Skeletal muscle tissue (tissue), 4 donors: Measurements from ENCODE around the gene RBM42. TPM values are rescaled to one million over a fixed set of nuclear protein-coding genes. Genes with fewer than 3 reads are reported as not detected.
"Not testable (repeated sequence)": the region's sequence is repeated elsewhere in the genome, so short reads cannot be mapped to it uniquely, and the experiment has no call there.

Source experiments
- H3K27ac ChIP-seq: one replicate; pipeline ENCODE4 v1.7.0; 2013; ENCODE audit warnings: mild to moderate bottlenecking, low read depth, low read length, inconsistent platforms
- H3K27me3 ChIP-seq, 3 donors: one replicate each; pipeline ENCODE4 v1.7.0; 2013; ENCODE audit warnings: low read length in 3 of 3; ENCODE audit not compliant: control insufficient read depth in 3 of 3, insufficient read depth in 3 of 3
- H3K36me3 ChIP-seq, 3 donors: one replicate each; pipeline ENCODE4 v1.7.0; 2013; ENCODE audit warnings: low read length in 3 of 3; ENCODE audit not compliant: control insufficient read depth in 3 of 3, insufficient read depth in 3 of 3
- H3K4me1 ChIP-seq, 3 donors: one replicate each; pipeline ENCODE4 v1.7.0; 2013; ENCODE audit warnings: low read length in 3 of 3, mild to moderate bottlenecking in 3 of 3; ENCODE audit not compliant: control insufficient read depth in 3 of 3, insufficient read depth in 3 of 3
- H3K4me3 ChIP-seq, 3 donors: one replicate each; pipeline ENCODE4 v1.7.0; 2013; ENCODE audit warnings: low read length in 3 of 3
- H3K9ac ChIP-seq, 3 donors: one replicate each; pipeline ENCODE4 v1.7.0; 2013; ENCODE audit warnings: low read length in 3 of 3, mild to moderate bottlenecking in 3 of 3, moderate library complexity in 2 of 3, low read depth in 1 of 3
- H3K9me3 ChIP-seq, 3 donors: one replicate each; pipeline ENCODE4 v1.7.0; 2013; ENCODE audit warnings: low read length in 3 of 3; ENCODE audit not compliant: control insufficient read depth in 3 of 3
- total RNA-seq: library from RNA; depleted of rRNA; stranded (reverse); fragments of >200 nt; gene quantifications from one replicate; pipeline ENCODE4 v1.2.3, GENCODE V29; 2014
- donor health status: Osteomylitis.

Gene RBM42, protein sequence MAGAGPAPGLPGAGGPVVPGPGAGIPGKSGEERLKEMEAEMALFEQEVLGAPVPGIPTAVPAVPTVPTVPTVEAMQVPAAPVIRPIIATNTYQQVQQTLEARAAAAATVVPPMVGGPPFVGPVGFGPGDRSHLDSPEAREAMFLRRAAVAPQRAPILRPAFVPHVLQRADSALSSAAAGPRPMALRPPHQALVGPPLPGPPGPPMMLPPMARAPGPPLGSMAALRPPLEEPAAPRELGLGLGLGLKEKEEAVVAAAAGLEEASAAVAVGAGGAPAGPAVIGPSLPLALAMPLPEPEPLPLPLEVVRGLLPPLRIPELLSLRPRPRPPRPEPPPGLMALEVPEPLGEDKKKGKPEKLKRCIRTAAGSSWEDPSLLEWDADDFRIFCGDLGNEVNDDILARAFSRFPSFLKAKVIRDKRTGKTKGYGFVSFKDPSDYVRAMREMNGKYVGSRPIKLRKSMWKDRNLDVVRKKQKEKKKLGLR
- 20.9 TPM for total RNA-seq

DNA sequence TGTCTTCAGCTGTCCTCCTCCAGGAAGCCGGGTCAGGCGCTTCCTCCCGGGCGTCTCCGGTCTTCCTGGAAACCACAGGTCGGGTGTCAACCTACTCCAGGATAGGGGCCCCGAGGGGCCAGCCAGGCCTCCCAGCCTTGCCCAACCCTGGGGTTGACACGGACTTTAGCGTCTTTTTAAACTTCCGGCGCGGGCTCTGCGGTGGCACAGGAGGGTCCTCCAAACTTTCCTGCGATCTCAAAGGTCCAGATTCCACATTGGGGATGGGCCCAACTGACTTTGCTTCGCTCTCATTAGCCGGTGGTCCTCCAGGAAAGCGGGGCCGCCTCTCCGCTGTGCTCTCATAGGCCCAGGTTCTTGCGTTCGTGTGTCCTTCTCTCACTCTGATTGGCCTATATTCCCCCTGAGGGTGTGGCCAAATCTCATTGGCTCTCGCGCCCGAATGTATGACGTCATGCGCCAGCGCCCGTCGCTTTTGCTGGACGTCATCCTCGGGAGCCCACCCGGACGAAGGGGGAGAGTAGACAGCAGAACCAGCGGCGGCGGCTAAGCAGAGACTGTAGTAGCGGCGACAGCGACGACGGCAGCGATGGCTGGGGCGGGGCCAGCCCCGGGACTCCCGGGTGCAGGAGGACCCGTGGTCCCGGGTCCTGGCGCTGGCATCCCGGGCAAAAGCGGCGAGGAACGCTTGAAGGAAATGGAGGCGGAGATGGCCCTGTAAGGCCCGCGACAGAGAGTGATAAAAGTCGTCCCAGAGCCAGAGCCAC is at the start of gene RBM42:
RBM42 (plus strand) TSS at position 472 of the 767 bp plus-strand sequence; CDS start at position 590, 118 bp downstream.
- Histone ChIP-seq H3K36me3 (peaks cover 32 to 35% (median 32%) of the 10 kb centered on the region in 3 donors), H3K27me3 (no peaks in the 10 kb centered on the region), H3K4me1 (peaks cover 6 to 15% (median 14%) of the 10 kb centered on the region in 3 donors), H3K4me3 (peak within 1 kb of the TSS; percentile 94 to 97 (median 96)), H3K27ac (peak within 1 kb of the TSS; percentile 88), H3K9me3 (no peaks in the 10 kb centered on the region), H3K9ac (peak within 1 kb of the TSS; percentile 96 to 98 (median 97))

DNA sequence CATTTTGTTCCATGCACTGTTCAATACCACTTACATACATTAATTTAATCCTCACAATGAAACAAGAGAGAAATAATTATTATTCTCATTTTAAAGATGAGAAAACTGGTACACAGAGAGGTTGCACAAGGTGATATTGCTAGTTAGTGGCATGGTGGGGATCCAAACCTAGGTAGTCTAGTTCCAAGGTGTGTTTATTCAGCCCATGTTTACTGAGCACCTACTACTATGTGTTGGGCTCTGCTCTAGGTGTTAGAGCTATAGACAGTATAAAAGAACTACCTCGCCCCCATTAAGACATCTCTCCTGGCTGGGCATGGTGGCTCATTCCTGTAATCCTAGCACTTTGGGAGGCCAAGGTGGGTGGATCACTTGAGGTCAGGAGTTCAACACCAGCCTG is 46.1 kb upstream of the RBM42 start:
- no peak overlapping the region for H3K27ac ChIP-seq
- H3K9ac ChIP-seq, result no peak overlapping the region
- H3K36me3 ChIP-seq, result no peaks in the 10 kb centered on the region
- no peaks in the 10 kb centered on the region for H3K4me1 ChIP-seq
- H3K27me3 ChIP-seq, result peaks cover 10 to 19% (median 16%) of the 10 kb centered on the region in 3 donors
- H3K4me3 ChIP-seq, result no peak overlapping the region
- no peaks in the 10 kb centered on the region for H3K9me3 ChIP-seq

DNA sequence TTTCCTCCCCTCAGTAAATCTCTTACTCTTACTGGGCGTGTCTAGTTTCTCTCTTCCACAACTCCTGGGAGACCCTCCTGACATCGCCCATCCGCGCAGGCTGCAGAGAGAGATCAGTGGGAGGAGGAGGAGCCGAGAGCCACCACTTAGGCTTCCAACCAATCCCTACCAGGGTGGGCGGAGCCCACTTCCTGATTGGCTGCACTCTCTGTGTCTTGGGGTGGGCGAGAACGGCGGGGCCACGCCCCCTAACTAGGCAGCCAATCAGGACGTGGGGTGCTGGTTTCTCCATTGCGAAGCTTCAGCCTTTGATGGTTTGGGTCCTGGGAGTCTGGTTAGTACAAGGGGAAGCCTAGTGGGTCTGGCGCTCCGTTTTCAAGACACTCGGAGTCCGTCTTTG is 43.0 kb upstream of the RBM42 start, which contains the start of gene PMIS2:
PMIS2 (plus strand) TSS at position 326 of the 400 bp plus-strand sequence. CDS start 87 bp downstream, outside the sequence.
- Histone ChIP-seq H3K36me3 (no peaks in the 10 kb centered on the region), H3K9ac (no peak within 1 kb of the TSS), H3K27ac (no peak within 1 kb of the TSS), H3K4me1 (no peaks in the 10 kb centered on the region), H3K4me3 (no peak within 1 kb of the TSS), H3K9me3 (no peaks in the 10 kb centered on the region), H3K27me3 (peaks cover 10 to 19% (median 16%) of the 10 kb centered on the region in 3 donors)

DNA sequence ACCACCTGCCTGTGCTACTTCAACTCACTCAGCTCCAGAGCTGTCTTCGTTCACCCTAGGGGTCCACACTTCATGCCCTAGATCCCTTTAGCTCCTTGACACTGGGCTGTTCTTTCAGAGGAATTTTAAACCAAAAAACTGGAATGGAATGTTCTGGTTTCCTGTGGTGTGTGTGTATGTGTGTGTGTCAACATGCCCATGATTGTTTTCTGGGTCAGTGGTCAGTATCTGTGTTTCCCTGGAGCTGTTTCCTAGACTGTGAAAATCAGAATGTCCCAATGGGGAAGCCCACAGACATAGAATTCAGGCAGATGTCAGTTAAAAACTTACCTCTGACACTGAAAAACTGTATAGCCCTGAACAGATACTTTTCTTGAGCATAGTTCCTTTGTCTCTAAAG is 41.5 kb upstream of the RBM42 start:
- no peaks in the 10 kb centered on the region for H3K36me3 ChIP-seq
- H3K4me1 ChIP-seq, result no peaks in the 10 kb centered on the region
- H3K27me3 ChIP-seq, result peaks cover 12 to 19% (median 19%) of the 10 kb centered on the region in 3 donors
- H3K4me3 ChIP-seq, result no peak overlapping the region
- H3K27ac ChIP-seq, result no peak overlapping the region
- no peaks in the 10 kb centered on the region for H3K9me3 ChIP-seq
- no peak overlapping the region for H3K9ac ChIP-seq

DNA sequence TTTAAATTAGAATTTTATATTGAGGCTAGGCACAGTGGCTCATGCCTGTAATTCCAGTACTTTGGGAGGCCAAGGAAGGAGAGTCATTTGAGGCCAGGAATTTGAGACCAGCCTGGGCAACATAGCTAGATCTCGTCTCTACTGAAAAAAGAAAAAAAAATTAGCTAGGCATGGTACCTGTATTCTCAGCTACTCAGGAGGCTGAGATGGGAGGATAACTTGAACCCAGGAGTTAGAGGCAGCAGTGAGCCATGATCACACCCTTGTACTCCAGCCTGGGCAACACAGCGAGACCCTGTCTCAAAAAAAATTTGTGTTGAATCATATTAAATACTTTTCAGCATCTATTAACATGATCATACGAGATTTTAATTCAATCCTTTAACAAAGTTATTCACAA is 38.0 kb upstream of the RBM42 start:
- no peaks in the 10 kb centered on the region for H3K9me3 ChIP-seq
- H3K4me1 ChIP-seq, result no peaks in the 10 kb centered on the region
- no peaks in the 10 kb centered on the region for H3K36me3 ChIP-seq
- no peak overlapping the region for H3K4me3 ChIP-seq
- peaks cover 8 to 9% (median 8%) of the 10 kb centered on the region in 3 donors for H3K27me3 ChIP-seq
- no peak overlapping the region for H3K9ac ChIP-seq
- no peak overlapping the region for H3K27ac ChIP-seq

DNA sequence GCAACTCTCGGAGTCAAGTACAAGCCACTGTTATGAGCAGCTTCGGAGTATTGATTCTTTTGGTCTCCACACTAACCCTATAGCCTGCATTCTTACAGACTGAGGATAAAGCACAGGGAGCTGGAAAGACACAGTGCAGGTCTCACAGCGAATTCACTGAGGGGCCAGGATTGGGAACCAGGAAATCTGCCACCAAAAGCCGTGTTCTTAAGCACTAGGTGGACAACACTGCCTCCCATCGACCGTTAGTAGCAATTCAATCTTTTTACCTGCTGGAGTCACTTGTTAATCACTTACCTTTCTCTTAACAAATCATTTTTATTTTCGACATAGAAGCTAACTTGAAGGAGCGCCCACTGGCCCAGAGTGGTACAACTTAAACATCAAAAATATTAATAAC is 36.6 kb upstream of the RBM42 start:
- H3K4me3 ChIP-seq, result no peak overlapping the region
- H3K9me3 ChIP-seq, result no peaks in the 10 kb centered on the region
- no peaks in the 10 kb centered on the region for H3K4me1 ChIP-seq
- peaks cover 0 to 4% (median 3%) of the 10 kb centered on the region in 3 donors for H3K27me3 ChIP-seq
- H3K27ac ChIP-seq, result no peak overlapping the region
- no peak overlapping the region for H3K9ac ChIP-seq
- no peaks in the 10 kb centered on the region for H3K36me3 ChIP-seq

DNA sequence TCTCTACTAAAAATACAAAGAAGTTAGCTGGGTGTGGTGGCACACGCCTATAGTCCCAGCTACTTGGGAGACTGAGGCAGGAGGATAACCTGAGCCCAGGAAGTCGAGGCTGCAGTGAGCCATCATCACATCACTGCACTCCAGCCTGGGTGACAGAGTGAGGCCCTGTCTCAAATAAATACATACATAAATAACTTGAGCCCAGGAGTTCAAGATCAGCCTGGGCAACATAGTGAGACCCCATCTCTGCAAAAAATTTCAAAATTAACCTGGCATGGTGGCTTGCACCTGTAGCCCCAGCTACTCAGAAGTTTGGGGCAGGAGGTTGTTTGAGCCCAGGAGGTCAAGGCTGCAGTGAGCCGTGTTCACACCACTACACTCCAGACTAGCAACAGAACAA is 33.8 kb upstream of the RBM42 start:
- not testable (repeated sequence) for H3K9me3 ChIP-seq, H3K27me3 ChIP-seq, H3K27ac ChIP-seq, H3K36me3 ChIP-seq, H3K4me1 ChIP-seq, H3K4me3 ChIP-seq, H3K9ac ChIP-seq

DNA sequence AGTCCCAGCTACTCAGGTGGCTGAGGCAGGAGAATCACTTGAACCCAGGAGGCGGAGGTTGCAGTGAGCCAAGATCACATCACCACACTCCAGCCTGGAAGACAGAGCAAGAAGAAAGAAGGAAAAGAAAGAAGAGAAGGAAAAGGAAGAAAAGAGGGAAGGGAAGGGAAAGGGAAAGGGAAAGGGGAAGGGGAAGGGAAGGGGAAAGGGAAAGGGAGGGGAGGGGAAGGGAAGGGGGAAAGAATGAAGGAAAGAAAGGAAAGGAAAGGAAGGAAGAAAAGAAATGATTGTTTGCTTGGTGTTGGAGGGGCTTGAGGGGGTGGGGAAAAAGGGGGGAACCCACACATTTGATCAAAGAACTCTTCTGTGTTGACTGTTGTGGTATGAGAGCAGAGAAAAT is 32.9 kb upstream of the RBM42 start:
- H3K4me3 ChIP-seq, result no peak overlapping the region
- no peaks in the 10 kb centered on the region for H3K4me1 ChIP-seq

DNA sequence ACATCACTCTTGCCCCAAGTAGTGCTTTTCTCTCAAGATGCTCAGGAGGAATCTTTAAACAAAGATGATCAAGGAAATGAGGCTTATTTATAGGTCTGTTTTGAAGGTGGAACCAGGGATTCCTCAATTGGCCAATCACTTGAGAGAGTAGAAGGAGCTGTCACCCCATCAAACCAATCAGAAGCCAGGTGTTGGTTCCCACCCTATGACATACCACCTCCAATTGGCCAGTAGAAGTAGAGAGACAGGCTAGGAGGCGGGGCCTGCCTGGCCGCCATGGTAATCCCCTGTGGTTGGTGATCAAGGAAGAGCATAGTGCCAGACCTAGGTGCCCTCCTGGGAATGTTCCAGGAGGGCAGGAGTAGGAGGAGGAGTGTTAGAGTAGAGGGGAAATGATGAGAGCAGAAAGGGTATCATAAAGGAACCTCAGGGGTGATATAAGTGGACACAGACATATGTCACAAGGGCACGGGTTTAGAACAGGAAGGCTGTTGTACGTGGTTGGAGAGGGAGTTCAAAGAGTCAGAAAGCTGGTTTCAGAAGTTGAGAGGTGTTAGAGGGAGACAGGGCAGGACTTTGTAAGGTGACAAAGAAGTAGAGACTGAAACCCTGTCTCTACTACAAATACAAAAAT is 32.4 kb upstream of the RBM42 start:
- no peak overlapping the region for H3K9ac ChIP-seq
- peaks cover 0 to 4% (median 3%) of the 10 kb centered on the region in 3 donors for H3K27me3 ChIP-seq
- H3K27ac ChIP-seq, result no peak overlapping the region
- H3K4me3 ChIP-seq, result no peak overlapping the region
- no peaks in the 10 kb centered on the region for H3K4me1 ChIP-seq
- no peaks in the 10 kb centered on the region for H3K9me3 ChIP-seq
- H3K36me3 ChIP-seq, result no peaks in the 10 kb centered on the region

More for the DNA sequence above, 32.9 kb upstream of the RBM42 start:
- H3K9me3 ChIP-seq, result no peaks in the 10 kb centered on the region
- no peaks in the 10 kb centered on the region for H3K36me3 ChIP-seq
- H3K27me3 ChIP-seq, result peaks cover 0 to 4% (median 3%) of the 10 kb centered on the region in 3 donors
- H3K27ac ChIP-seq, result no peak overlapping the region
- H3K9ac ChIP-seq, result no peak overlapping the region
